Heart right ventricle (tissue), 16 donors: ENCODE measurements around the gene WNT4. TPM values are rescaled to one million over a fixed set of nuclear protein-coding genes. Genes with fewer than 3 reads are reported as not detected.
A peak's percentile ranks its signal among the peaks of the same experiment; 100 is the strongest.

Experiments used
- ATAC-seq, 8 donors: fragments of 200-7000 bp; cut with Tn5 transposase; one replicate each; pipeline ENCODE4 v1.9.1; 2020; ENCODE audit warnings: mild to moderate bottlenecking in 8 of 8, moderate library complexity in 8 of 8, moderate number of reproducible peaks in 1 of 8
- DNase-seq, 2 donors: peaks; one replicate each; pipeline ENCODE4 v3.0.0-alpha.2; 2020
- H3K27ac ChIP-seq, 10 donors: fragments of 200-600 bp; sonication (generic) in 2 of 10; one replicate each; pipeline versions ENCODE4 v1.5.0 to v1.8.0; 2020 to 2022; ENCODE audit warnings: mild to moderate bottlenecking in 3 of 10
- H3K27me3 ChIP-seq, 7 donors: fragments of 200-600 bp; one replicate each; pipeline ENCODE4 v1.8.0; 2021 to 2022; ENCODE audit warnings: mild to moderate bottlenecking in 2 of 7
- H3K36me3 ChIP-seq, 9 donors: fragments of 200-600 bp; sonication (generic) in 1 of 9; one replicate each; pipeline versions ENCODE4 v1.5.0 to v1.8.0; 2020 to 2022; ENCODE audit warnings: mild to moderate bottlenecking in 2 of 9
- H3K4me1 ChIP-seq, 9 donors: fragments of 200-600 bp; sonication (generic) in 1 of 9; one replicate each; pipeline versions ENCODE4 v1.5.0 to v1.8.0; 2020 to 2022; ENCODE audit warnings: mild to moderate bottlenecking in 4 of 9
- H3K4me3 ChIP-seq, 10 donors: fragments of 200-600 bp; sonication (generic) in 2 of 10; one replicate each; pipeline versions ENCODE4 v1.5.0 to v1.8.0; 2020 to 2022; ENCODE audit warnings: mild to moderate bottlenecking in 7 of 10, moderate library complexity in 2 of 10
- H3K9me3 ChIP-seq, 11 donors: fragments of 200-600 bp in 10 of 11; sonication (generic) in 2 of 11; one replicate each; pipeline versions ENCODE4 v1.5.0 to v1.8.0; 2013 to 2022; ENCODE audit warnings: mild to moderate bottlenecking in 2 of 11, control low read depth in 1 of 11, moderate library complexity in 1 of 11
- CTCF ChIP-seq, 9 donors: fragments of 200-600 bp; sonication (generic) in 2 of 9; IDR thresholded peaks; one replicate each; pipeline versions ENCODE4 v1.5.0 to v1.8.0; 2021 to 2022; ENCODE audit warnings: antibody characterized with exemption in 9 of 9, mild to moderate bottlenecking in 5 of 9, moderate library complexity in 1 of 9
- WGBS, 2 donors: extraction: QIAGEN DNeasy Blood & Tissue Kit; methylation state at CpG; one replicate each; pipeline ENCODE4 v1.1.7; 2013; ENCODE audit warnings: inconsistent platforms in 1 of 2; 5-methylcytosine and 5-hydroxymethylcytosine counted together
- intact Hi-C, 10 donors: fragments of 100-400 bp; cut with DNase I; formaldehyde crosslinking; loops; one replicate each; pipeline versions ENCODE4 v1.11.1 to v1.14.2; 2022
- polyA plus RNA-seq, 2 donors: library from polyadenylated mRNA; stranded (reverse); fragments of 200-250 nt; gene quantifications; one replicate each; pipeline ENCODE4 v1.2.3, GENCODE V29; 2013
- total RNA-seq, 10 donors: library from RNA; stranded (reverse); fragmentation: NEBNext Ultra II Directional in 3 of 10; extraction: Animal tissue kit (Norgen Biotek cat#: 25700) in 3 of 10; gene quantifications; one replicate each; pipeline versions ENCODE4 v1.2.1 to v1.2.4, GENCODE V29; 2021 to 2023
- donor health status: Arrhythmogenic right ventricular cardiomyopathy.
- donor health status: ischemic (EF 13 %, LVEDD 7.1; RV severe dilation, severe dysfunction).
- donor health status: healthy with polysubstance abuse.
- donor health status: DM: no; HTN: yes; CAD: no.
- donor health status: DM: no; HTN: no; CAD: no.
- donor health status: ischemic (EF 25% LVEDD 6.9; RV normal size, moderate dysfunction).
- donor health status: ischemic (EF 25% LVEDD 5.7; RV mildly dilated, moderate dysfunction).
- donor health status: healthy.
- donor health status: DM: yes; HTN: yes; CAD: no.
- donor health status: Ischemic cardiomyopathy.
- donor health status: ischemic (EF 35%, LVEDD 5.7; RV mildly dilated, moderate dysfunction).
- donor health status: nonischemic (EF 11% LVEDD 7.7; RV severe dilation, severe dysfunction).
- donor health status: DM: yes; HTN: yes; CAD: no.
- donor health status: PGD.
- donor health status: ischemic (EF 29% LVEDD 5.4; RV normal size, mild dysfunction).
- donor health status: nonischemic (EF 23%, LVEDD 6.1; RV moderate dilation, normal function).

WNT4 gene
- total and polyA plus RNA-seq, 12 donors = 0.06 to 0.16 TPM; not detected in 10

DNA sequence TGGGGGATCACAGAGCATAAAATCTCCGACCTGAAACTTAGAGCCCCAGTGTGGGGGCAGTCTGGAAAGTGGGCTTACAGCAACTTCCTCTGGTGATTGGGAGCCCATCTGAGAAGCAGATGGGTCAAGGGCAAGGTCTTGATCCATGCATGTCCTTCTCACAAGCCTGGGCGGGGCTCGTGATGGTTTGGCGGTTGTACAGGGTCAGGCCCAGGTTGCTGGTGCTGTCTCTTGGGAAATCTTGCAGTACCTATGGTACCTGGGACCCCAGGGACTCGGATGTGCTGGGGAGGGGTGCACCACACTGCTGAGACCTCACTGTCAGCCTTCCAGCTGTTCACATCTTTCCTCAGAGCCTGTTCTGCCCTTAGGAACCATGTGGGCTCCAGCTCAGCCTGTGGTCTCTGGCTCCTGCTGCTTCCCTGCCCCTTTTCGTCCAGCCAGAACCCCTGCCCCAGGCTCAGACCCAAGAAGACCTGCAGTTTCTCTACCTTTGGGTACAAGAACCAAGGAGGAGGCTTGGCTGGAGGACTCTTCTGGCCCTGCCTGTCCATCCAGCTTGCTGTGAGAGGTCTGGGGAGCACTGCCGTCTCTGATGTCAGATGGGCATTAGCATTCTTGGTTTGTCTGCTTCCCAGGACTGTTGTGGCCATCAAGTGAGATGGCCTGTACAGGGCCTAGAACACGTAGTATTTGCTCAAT is 24.5 kb downstream of the WNT4 start:
- H3K27ac ChIP-seq = no peak overlapping the region
- TF ChIP-seq CTCF (IDR thresholded peaks at IDR 0.05) = no peak
- intact Hi-C loops = loop anchor here in 1 of 10 donors (10.0 kb wide), 1 partner anchor 156 kb away; no protein-coding TSS in a partner anchor
- ATAC-seq (no peak), DNase-seq (no peak)
- peaks cover 0 to 52% (median 0%) of the 10 kb centered on the region in 9 donors for H3K36me3 ChIP-seq
- peaks cover 9 to 60% (median 31%) of the 10 kb centered on the region in 9 donors for H3K4me1 ChIP-seq
- H3K4me3 ChIP-seq = no peak overlapping the region
- H3K9me3 ChIP-seq = no peaks in the 10 kb centered on the region
- no peaks in the 10 kb centered on the region for H3K27me3 ChIP-seq
- 80 to 91% methylated on average over 8 of the region's 8 CpGs for WGBS, 2 donors

GRCh38 chr1:22117851-22118250 is 25.0 kb downstream of the WNT4 start:
- intact Hi-C loops = loop anchor here in 1 of 10 donors (10.0 kb wide), 1 partner anchor 157 kb away; no protein-coding TSS in a partner anchor
- DNase-seq (no peak), ATAC-seq (no peak)

DNA sequence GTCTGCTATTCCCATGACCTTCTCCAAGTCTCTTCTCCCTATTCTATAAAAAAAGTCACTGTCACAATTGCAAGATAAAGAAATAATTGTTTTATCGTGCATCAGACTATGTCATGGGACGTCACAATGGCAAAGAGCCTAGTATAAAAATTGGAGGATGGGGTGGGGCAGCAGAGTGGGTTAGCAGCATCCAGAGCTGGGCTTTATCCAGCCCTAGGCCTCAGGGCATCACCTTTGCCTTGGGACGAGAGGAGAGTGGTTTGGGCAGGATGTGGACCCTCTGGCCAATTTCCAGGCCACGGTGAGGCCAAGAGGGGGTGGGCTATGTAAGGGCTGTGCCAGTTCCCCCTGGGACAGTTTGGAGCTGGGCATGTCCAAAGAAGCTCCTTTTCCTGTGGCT is 25.7 kb downstream of the WNT4 start:
- no peak for DNase-seq
- Histone ChIP-seq H3K27me3 (no peaks in the 10 kb centered on the region), H3K36me3 (peaks cover 0 to 64% (median 3%) of the 10 kb centered on the region in 9 donors), H3K27ac (no peak overlapping the region), H3K4me1 (peaks cover 9 to 66% (median 40%) of the 10 kb centered on the region in 9 donors), H3K4me3 (no peak overlapping the region), H3K9me3 (no peaks in the 10 kb centered on the region)
- intact Hi-C loops = loop anchor here in 1 of 10 donors (10.0 kb wide), 1 partner anchor 158 kb away; no protein-coding TSS in a partner anchor
- TF ChIP-seq CTCF (IDR thresholded peaks at IDR 0.05) = no peak
- WGBS, 2 donors = 35 to 48% methylated on average over 4 of the region's 4 CpGs
- no peak for ATAC-seq

More at GRCh38 chr1:22117851-22118250, 25.0 kb downstream of the WNT4 start:
- Histone ChIP-seq H3K27ac (no peak overlapping the region), H3K27me3 (no peaks in the 10 kb centered on the region), H3K9me3 (no peaks in the 10 kb centered on the region), H3K4me3 (no peak overlapping the region), H3K36me3 (peaks cover 0 to 58% (median 3%) of the 10 kb centered on the region in 9 donors), H3K4me1 (peaks cover 9 to 65% (median 35%) of the 10 kb centered on the region in 9 donors)
- TF ChIP-seq CTCF (IDR thresholded peaks at IDR 0.05) = no peak
- 90 to 91% methylated on average over 5 of the region's 5 CpGs for WGBS, 2 donors

GRCh38 chr1:22115286-22115685 is 27.6 kb downstream of the WNT4 start:
- H3K27ac ChIP-seq = peak overlapping the region in 1 of 10 donors; percentile 34

More at GRCh38 chr1:22115286-22115685, 27.6 kb downstream of the WNT4 start:
- H3K36me3 ChIP-seq = peaks cover 0 to 74% (median 3%) of the 10 kb centered on the region in 9 donors
- no peak for DNase-seq
- ATAC-seq = no peak
- 75 to 86% methylated on average over 6 of the region's 6 CpGs for WGBS, 2 donors
- H3K4me1 ChIP-seq = peaks cover 9 to 68% (median 44%) of the 10 kb centered on the region in 9 donors
- TF ChIP-seq CTCF (IDR thresholded peaks at IDR 0.05) = no peak
- no peaks in the 10 kb centered on the region for H3K27me3 ChIP-seq
- no peak overlapping the region for H3K4me3 ChIP-seq
- intact Hi-C loops = loop anchor here in 1 of 10 donors (10.0 kb wide), 1 partner anchor 160 kb away; no protein-coding TSS in a partner anchor
- no peaks in the 10 kb centered on the region for H3K9me3 ChIP-seq
